GM06990 (cell line): Measurements from ENCODE around the gene CHAF1A.

Source experiments
- DNase-seq: peaks from one replicate; pipeline ENCODE4 v3.0.0-alpha.2; 2011; ENCODE audit not compliant: insufficient read length; ENCODE audit errors: extremely low read depth
- H3K27me3 ChIP-seq: replicated peaks from 2 replicates; pipeline ENCODE4 v1.6.0; 2011; ENCODE audit warnings: low read length; ENCODE audit not compliant: control insufficient read depth, insufficient read depth
- H3K36me3 ChIP-seq: 2 replicates; pipeline ENCODE4 v1.5.1; 2011; ENCODE audit warnings: low read length; ENCODE audit not compliant: control insufficient read depth, insufficient read depth
- H3K4me3 ChIP-seq: replicated peaks from 2 replicates; pipeline ENCODE4 v1.5.1; 2011; ENCODE audit warnings: low read depth, mild to moderate bottlenecking, control low read depth, low read length
- TF ChIP-seq, protein P1 (sequence below): IDR thresholded peaks from 2 replicates; pipeline ENCODE4 v1.5.1; 2011; ENCODE audit warnings: low read length, control low read depth, mild to moderate bottlenecking, inconsistent platforms; ENCODE audit not compliant: insufficient read depth, poor library complexity, severe bottlenecking

Gene CHAF1A

GRCh38 chr19:4441994-4442818, 39.8 kb downstream of the CHAF1A start:
- H3K27me3 ChIP-seq = no peaks in the 10 kb centered on the region
- DNase-seq = no peak
- H3K4me3 ChIP-seq = no peak overlapping the region
- H3K36me3 ChIP-seq = peaks cover 28% of the 10 kb centered on the region
- TF ChIP-seq, protein P1, sequence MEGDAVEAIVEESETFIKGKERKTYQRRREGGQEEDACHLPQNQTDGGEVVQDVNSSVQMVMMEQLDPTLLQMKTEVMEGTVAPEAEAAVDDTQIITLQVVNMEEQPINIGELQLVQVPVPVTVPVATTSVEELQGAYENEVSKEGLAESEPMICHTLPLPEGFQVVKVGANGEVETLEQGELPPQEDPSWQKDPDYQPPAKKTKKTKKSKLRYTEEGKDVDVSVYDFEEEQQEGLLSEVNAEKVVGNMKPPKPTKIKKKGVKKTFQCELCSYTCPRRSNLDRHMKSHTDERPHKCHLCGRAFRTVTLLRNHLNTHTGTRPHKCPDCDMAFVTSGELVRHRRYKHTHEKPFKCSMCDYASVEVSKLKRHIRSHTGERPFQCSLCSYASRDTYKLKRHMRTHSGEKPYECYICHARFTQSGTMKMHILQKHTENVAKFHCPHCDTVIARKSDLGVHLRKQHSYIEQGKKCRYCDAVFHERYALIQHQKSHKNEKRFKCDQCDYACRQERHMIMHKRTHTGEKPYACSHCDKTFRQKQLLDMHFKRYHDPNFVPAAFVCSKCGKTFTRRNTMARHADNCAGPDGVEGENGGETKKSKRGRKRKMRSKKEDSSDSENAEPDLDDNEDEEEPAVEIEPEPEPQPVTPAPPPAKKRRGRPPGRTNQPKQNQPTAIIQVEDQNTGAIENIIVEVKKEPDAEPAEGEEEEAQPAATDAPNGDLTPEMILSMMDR = no peak

- Histone ChIP-seq H3K4me3 (no peak overlapping the region), H3K36me3 (peaks cover 31% of the 10 kb centered on the region), H3K27me3 (no peaks in the 10 kb centered on the region)
- TF ChIP-seq, protein P1 = no peak
- no peak for DNase-seq
Observed at GRCh38 chr19:4442819-4443146, 40.3 kb downstream of the CHAF1A start.

DNA sequence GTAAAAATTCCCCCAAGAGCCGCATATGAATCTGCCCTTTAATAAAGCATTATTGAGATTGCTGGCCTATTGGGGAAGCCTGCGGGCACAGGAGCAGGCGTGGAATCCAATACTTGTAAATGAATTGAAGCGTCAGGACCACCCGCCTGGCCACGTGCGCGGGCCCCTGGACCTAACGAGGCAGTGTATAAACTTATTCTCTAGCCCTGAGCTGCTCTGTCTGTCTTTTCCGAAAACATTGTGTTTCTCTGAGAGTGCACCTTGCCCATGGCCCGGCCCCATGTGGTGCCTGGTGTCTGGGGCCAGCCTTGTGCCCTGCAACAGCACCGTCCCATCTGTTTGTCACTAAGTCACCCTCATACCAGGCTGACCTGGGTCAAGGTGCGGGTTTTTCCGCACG, 40.7 kb downstream of the CHAF1A start:
- no peaks in the 10 kb centered on the region for H3K27me3 ChIP-seq
- no peak for DNase-seq
- no peak overlapping the region for H3K4me3 ChIP-seq
- TF ChIP-seq, protein P1 = no peak
- peaks cover 35% of the 10 kb centered on the region for H3K36me3 ChIP-seq

DNA sequence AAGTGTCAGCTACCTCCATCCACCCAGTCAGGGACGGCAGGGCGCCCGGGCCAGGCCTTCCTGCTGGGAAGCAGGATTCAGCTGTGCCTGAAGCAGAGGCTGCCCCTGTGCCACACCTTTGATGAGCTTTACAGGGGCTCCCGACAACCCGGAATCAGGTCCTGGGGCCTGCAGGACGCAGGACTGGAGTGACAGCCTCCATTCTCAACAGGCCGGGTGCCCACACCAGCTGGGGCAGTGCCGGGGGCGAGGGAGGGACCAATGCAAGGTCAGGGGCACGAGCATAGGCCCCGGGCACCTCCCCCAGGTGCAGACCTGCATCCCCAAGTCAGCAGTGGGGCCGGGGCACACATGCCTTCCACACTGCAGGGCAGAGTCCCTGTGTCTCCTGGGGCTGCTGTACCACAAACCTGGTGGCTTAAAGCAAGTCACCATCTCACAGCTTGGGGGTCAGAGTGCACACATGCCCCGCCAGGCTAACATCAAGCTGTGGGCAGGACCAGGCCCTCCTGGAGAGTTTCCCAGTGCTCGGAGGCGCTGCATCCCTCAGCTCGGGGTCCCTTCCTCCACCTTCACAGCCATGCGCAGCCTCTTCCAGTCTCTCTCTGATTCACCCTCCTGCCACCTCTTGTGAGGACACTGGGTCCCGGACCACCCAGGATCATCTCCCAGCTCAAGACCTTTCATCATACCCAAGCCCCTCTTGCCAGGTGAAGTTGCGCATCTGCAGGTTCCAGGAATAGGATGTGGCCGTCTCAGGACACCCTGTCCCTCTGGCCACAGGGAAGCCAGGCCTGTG, 41.7 kb downstream of the CHAF1A start:
- TF ChIP-seq, protein P1 = no peak
- DNase-seq = no peak
- H3K27me3 ChIP-seq = no peaks in the 10 kb centered on the region
- H3K36me3 ChIP-seq = peaks cover 39% of the 10 kb centered on the region
- H3K4me3 ChIP-seq = no peak overlapping the region

DNA sequence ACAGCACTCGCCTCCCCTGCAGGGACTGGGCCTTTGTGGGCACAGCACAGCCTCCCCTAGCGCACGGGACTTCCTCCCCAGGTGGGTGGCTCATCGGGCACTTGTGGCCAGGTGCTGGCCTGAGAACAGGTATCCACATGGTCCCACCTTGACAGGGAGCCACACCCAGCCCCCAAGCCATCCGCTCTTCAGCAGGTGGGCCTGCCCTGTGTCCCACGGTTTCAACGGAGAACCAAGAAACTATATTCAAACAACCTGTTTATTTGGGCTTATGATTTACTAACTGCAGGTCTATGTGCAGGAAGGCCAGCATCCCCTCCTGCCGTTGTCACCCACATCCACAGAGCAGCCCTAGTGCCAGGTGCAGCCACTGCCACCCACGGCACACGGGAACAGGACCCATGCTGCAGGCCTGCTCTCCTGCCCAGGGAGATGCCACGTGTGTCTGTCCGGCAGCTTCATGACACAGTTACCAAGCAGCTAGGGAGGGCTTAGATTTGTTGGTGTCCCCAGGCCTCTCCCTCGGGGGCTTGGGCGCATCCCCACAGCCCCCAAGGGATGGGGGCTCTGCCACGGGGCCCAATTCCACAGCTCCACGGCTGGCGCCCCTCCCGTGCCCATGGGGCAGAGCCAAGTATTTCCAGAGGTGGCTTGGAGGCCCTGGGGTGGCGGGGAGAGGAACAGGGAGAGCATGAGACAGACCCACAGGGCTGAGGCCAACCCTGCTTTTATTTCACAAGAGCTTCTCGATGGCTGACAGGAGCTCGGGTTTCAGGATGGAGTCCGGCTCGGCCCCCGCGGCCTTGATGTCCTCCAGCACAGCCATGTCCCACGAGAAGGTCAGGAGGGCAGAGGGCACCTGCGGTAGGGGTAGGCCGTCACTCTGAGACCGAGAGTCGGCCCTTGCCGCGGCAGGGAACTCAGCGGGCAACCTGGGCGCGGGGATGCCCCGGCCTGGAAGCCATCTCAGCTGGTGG, 42.6 kb downstream of the CHAF1A start:
- TF ChIP-seq, protein P1 = no peak
- H3K4me3 ChIP-seq = no peak overlapping the region
- H3K36me3 ChIP-seq = peaks cover 42% of the 10 kb centered on the region
- DNase-seq = no peak
- H3K27me3 ChIP-seq = no peaks in the 10 kb centered on the region
